Sigmoid colon (tissue), 4 donors: Measurements from ENCODE around the gene EP400.

Experiments used
- CTCF ChIP-seq, 4 experiments: fragments of 450-650 bp in 3 of 4; fragments of 200-600 bp in 1 of 4; IDR thresholded peaks; one replicate each; pipeline ENCODE4 v1.5.1; 2016 to 2019; ENCODE audit warnings: antibody characterized with exemption in 4 of 4, mild to moderate bottlenecking in 3 of 4, moderate library complexity in 2 of 4
- POLR2A ChIP-seq, 2 donors: fragments of 450-650 bp; IDR thresholded peaks; one replicate each; pipeline ENCODE4 v1.6.1; 2016; ENCODE audit warnings: antibody characterized with exemption in 2 of 2, mild to moderate bottlenecking in 2 of 2, moderate library complexity in 2 of 2
- POLR2AphosphoS5 ChIP-seq, 4 donors: sonication (generic); formaldehyde crosslinking; IDR thresholded peaks; one replicate each; pipeline ENCODE4 v1.6.1; 2017; ENCODE audit warnings: antibody characterized with exemption in 4 of 4

GRCh38 chr12:132004946-132005345 is 55.2 kb downstream of the EP400 start:
- TF ChIP-seq POLR2AphosphoS5 (IDR thresholded peaks at IDR 0.05) = no peak
- no peak for TF ChIP-seq CTCF (IDR thresholded peaks at IDR 0.05)
- TF ChIP-seq POLR2A (IDR thresholded peaks at IDR 0.05) = no peak
